GM21786 (cell line): ENCODE data around the gene ITGAD.

ENCODE experiments used
- ATAC-seq: cut with Tn5 transposase; IDR thresholded peaks from one replicate; pipeline ENCODE4 v1.9.1; 2021; ENCODE audit not compliant: unreplicated experiment

ITGAD gene

DNA sequence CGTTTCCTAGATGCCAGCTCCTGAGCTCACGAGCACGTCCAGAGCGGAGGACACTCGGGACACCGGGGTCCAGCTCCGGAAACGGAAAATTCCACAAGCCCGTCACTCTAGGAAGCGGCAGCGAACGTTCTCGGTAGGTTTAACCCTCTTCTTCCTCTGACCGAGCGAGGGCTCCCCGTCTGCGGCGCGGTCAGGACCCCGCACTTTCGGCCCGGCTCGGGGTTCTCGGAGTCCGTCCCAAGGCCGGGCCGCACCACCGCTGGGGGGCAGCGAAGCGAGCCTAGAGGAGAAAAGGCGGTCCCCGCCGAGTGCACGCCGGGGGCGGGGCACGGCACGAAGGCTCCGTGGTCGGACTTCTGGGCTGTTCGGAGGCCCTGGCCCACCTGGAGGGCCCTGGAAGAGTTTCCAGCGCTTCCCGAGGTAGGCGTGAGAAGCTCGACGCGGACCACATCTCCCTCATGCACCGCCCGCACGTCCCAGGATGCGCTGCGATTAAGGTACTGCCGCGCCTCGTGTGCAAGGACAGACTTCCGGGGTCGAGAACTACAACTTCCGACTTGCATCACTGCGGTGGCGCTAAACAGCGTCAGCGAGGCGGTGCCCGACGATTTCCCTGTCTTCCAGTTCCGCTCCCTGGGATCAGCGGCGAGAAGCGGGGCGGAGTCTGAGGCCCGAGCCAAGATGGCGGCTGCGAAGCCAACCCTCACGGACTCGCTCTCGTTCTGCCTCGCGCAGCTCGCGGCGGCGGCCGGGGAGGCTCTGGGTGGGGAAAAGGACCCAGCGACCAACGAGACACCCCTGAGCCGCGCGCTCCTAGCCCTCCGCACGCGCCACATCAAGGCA lies 65.9 kb downstream of the ITGAD start, which contains the start of gene ARMC5:
Gene ARMC5, plus strand, starts transcription at position 658 of the 843 bp plus-strand sequence. Its CDS starts 24 bp downstream, at position 682.
- ATAC-seq = peak; percentile 68

DNA sequence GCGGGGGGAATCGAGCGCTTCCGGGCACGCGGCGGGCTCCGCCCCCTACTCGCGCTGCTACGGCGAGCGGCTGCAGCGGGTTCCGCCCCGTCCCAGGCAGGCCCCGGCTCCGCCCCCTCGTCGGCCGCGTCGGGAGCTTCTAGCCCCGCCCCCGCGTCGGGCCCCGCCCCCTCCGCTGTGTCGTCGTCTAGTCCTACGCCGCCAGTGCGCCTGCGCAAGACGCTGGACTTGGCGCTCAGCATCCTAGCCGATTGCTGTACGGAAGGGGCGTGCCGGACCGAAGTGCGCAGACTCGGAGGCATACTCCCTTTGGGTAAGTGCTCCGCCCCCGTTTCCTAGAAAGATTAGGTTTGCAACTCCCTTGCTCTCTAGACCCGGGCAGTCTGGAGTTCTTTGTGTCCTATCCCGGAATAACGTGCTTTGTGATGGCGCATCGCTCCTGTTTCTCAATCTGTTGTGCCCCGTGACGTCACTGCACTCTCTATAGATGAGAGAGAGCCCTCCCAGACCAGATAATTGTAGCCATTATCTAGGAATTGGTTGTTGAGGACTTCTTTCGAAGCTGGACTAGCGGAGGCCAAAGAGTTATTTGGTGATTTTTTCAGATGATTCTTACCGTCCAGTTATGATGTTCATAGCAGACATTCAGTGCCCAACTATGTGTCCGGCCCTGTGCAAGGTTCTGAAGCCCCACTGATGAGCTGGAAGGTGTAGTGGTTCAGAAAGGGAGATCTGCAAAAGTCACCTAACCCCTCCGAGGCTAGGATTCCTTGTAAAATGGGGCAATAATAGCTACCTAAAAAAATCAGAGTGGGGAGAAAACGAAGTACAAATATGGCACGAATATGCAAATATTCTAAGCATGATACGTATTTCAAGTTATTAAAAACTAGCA lies 66.8 kb downstream of the ITGAD start:
- ATAC-seq = peak; percentile 59

DNA sequence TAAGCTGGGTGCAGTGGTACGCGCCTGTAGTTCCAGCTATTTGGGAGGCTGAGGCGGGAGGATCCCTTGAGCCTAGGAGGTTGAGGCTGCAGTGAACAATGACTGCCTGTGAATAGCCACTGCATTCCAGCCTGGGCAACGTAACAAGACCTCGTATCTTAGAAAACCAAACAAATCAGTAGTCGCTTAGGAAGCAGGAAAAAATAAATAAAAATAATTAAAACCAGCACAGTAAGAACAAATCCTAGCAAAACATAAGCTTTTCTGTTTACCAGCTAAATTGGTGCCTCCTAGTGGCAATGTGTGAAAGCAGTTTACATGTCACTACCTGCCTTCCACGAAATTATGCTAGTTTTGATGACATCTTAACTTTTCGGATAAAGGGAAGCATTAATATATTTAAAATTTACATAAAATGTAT lies 67.5 kb downstream of the ITGAD start:
- no peak for ATAC-seq

DNA sequence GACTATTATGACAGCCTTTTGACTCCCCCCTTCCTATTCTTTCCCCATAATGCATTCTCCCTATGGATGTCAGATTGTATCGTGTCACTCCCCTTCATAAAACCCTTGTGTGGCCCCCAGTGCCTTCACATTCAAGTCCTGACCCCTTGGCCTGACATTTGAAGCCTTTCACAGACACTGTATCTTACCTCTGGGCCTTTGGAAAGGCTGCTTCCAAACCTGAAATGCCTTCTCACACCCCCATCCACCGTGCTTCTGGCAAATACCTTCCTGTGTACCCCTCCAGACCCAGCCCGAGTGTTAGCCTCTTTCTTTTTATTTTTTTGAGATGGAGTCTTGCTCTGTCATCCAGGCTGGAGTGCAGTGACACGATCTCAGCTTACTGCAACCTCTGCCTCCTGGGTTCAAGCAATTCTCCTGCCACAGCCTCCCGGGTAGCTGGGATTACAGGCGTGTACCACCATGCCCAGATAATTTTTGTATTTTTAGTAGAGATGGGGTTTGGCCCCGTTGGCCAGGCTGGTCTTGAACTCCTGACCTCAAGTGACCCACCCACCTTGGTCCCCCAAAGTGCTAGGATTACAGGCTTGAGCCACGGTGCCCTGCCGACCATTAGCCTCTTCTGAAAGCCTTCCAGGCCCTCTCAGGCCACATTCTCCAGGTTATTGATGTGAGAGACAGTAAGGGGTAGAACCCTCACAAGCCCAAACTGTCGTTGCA lies 68.2 kb downstream of the ITGAD start:
- no peak for ATAC-seq

DNA sequence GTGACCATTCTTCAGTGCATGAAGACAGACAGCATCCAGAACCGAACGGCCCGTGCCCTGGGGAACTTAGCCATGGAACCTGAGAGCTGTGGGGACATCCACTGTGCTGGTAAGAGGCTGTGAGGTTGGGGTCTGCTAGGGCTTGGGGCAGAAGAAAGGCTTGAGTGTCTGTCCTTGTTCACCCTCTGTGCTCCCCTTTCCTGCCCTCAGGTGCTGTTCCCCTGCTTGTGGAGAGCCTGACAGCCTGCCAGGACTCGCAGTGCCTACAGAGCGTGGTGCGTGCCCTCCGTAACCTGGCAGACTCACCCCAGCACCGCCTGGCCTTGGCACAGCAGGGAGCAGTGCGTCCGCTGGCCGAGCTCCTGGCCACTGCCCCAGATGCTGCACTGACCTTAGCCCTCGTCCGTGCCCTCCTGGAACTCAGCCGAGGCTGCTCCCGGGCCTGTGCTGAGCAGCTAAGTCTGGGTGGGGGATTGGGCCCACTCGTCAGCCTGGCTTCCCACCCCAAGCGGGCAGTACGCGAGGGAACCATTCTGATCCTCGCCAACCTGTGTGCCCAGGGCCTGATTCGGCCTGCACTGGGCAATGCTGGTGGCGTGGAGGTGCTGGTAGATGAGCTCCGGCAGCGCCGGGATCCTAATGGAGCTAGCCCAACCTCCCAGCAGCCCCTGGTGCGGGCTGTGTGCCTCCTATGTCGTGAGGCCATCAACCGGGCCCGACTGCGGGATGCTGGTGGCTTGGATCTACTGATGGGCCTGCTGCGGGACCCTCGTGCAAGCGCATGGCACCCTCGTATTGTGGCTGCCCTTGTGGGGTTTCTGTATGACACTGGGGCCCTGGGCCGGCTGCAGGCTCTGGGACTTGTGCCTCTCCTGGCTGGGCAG lies 69.0 kb downstream of the ITGAD start:
- no peak for ATAC-seq

DNA sequence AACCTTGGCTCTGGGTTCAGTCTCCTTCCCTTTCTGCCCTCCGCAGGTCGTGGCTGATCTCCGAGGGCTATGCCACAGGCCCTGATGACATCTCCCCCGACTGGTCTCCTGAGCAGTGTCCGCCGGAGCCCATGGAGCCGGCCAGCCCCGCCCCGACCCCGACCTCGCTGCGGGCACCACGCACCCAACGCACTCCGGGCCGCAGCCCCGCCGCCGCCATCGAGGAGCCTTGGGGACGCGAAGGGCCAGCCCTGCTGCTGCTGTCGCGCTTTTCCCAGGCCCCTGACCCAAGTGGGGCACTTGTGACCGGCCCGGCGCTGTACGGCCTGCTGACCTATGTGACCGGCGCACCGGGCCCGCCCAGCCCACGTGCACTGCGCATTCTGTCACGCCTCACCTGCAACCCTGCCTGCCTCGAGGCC lies 71.2 kb downstream of the ITGAD start:
- ATAC-seq = no peak

DNA sequence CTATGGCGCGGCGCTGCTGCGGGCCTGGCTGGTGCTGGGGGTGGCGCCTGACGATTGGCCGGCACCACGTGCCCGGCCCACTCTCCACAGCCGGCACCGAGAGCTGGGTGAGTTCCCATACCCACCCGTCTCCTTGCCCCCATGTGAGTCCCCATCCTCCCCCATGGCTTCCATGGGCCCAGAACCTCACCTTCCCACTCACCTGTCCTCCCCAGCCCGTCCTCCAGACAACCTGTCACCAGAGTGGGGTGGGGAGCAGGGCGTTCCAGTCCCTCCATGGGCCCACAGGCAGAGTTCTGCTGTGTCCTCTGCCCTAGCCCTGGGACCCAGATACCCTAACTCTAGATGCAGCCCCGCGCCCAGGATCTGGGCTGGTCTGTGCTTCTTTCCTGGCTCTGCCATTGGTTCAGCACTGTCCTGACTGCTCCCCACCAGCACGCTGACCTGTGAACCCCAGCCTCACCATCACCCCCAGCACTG lies 71.7 kb downstream of the ITGAD start:
- no peak for ATAC-seq

DNA sequence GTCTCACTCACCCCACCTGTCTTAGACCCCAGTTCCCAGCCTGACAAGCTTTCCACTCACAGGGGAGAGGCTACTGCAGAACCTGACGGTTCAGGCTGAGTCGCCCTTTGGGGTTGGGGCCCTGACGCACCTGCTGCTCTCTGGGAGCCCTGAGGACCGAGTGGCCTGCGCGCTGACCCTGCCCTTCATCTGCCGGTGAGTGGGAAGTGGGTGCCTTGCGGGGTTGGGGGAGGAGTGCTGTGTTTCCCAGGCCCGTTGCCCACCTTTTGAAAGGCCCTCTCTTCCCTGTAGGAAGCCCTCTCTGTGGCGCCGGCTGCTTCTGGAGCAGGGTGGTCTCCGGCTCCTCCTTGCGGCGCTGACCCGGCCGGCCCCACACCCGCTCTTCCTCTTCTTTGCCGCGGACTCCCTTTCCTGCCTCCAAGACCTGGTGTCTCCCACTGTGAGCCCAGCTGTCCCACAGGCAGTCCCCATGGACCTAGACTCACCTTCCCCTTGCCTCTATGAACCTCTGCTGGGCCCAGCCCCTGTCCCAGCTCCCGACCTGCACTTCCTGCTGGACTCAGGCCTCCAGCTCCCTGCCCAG lies 72.7 kb downstream of the ITGAD start:
- ATAC-seq = no peak

DNA sequence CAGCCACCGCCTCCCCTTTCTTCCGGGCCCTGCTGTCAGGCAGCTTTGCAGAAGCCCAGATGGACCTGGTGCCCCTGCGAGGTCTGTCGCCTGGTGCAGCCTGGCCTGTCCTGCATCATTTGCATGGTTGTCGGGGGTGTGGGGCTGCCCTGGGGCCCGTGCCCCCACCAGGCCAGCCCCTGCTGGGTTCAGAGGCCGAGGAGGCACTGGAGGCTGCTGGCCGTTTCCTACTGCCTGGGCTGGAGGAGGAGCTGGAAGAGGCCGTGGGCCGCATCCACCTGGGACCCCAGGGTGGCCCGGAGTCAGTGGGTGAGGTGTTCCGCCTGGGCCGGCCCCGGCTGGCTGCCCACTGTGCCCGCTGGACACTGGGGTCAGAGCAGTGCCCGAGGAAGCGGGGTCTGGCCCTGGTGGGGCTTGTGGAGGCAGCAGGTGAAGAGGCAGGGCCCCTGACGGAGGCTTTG lies 73.3 kb downstream of the ITGAD start:
- no peak for ATAC-seq

DNA sequence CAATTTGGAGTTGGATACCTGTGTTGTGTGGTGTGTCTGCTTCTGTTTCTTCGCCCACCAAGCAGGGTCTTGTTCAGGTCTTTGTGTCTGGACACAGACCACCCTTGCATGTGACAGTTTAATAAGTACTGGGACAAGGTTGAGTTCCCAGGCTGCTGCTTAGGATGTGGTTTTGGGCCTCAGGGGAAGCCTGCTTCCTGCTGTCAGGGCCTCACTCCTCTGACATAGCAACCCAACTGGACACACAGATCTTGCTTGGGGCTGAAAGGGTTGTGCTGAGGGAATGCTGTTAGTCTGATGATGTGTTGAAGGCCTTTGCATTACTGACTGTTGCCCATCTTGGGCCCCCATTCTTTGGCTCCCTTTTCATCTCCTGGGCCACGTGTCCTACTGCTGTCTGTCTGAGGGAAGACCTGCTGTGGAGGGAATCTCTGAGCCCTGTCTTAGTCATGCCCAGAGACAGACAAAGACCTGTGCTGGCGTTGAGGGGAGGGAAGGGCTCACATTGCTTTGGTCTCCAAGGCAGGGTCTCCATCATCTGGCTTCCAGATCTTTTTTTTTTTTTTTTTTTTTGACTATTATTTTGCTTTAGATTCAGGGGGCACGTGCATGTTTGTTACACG lies 74.1 kb downstream of the ITGAD start:
- peak; percentile 77 for ATAC-seq

DNA sequence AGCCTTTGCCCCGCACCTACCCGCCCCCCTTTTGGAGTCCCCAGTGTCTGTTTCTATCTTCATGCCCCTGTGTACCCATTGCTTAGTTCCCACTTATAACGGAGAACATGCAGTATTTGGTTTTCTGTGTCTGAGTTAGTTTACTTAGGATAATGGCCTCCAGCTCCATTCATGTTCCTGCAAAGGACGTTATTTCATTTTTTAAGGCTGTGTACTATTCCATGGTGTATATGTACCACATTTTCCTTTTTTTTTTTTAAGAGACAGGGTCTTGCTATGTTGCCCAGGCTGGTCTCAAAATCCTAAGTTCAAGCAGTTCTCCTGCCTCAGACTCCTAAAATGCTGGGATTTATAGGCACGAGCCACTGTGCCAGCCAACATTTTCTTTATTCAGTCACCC lies 74.7 kb downstream of the ITGAD start:
- ATAC-seq = no peak

DNA sequence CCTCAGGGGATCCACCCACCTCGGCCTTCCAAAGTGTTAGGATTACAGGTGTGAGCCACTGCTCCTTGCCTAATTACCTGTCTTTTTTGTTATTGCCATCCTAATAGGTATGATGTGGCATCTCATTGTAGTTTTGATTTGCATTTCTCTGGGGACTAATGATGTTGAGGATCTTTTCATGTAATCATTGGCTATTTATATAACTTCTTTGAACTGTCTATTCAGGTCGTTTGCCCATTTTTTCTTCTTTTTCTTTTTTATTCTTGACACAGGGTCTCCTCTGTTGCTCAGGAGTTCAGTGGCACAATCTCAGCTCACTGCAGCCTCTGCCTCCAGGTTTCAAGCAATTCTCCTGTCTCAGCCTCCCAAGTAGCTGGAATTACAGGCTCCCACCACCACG lies 77.5 kb downstream of the ITGAD start:
- ATAC-seq = no peak

DNA sequence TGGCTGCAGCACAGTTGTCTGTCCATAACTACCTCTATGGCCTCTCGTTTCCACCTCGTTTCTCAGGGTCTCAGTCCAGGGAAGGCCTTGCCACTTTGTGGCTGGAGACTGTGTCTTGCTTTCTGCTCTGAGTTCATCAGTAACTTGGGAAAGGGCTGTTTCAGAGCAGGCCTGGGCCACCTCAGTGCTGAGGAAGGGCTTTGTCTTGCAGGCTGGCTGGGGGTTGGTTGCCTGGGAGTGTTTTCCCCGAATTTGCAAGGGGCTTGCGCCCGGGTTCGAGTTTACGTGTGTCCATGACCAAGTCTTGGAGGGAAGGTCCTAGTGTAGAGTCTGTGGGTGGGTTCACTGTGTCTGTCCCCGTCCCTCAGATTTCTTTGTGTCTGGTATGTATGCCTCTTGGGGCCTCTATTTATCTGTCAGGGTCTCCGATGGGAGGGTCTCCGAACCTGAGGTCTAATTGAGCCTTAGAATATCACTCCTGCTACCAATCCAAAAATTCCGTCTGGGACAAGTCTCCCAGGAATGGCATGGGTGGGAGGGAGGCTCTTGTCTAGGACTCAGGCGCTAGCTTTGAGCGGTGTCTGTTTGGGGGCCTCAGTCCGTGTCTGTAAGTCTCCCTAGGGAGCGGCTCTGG lies 78.2 kb downstream of the ITGAD start:
- ATAC-seq = no peak

DNA sequence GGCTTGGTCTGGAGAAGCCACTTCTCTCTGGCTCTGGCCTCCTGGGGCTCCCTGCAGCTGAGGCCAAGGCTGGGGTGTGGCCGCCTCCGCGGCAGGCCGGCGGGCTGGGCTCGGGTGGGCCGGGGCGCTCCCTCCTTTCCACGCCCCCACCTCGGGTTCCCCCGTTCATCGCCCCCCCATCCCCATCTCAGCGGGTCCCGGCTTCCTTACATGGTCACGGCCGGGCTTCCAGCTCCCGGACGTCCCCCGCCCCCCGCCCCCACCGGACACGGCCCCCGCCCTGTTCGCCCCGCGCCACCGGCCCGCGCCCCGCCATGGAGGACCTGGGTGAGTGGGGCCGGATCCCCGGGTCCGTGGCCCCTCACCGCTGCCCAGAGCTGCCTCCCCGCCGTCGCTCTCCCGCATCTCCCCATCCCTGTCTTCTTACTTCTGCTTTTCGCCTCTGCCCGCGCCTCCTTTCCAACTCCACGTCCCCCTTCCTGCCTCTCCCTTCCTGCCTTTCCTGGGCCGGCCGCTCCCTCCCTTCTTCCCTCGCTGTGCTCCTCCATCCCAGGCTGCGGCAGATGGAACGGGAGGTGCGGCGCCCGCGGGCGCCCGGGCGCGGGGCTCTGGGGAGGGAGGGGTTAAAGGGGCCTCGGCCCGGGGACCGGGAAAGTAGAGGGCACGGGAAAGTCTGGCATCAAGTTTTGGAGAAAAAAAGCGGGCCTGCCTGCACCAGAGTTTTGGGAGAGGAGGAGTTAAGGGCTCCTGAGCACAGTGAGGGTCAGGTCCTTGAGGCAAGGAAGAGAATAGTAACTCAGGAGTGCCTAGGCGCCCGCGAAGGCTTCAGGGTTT lies 79.0 kb downstream of the ITGAD start, which contains the start of gene TGFB1I1:
Gene TGFB1I1, plus strand, starts transcription at position 278 of the 834 bp plus-strand sequence. Its CDS starts 37 bp downstream, at position 315.
- no peak for ATAC-seq

DNA sequence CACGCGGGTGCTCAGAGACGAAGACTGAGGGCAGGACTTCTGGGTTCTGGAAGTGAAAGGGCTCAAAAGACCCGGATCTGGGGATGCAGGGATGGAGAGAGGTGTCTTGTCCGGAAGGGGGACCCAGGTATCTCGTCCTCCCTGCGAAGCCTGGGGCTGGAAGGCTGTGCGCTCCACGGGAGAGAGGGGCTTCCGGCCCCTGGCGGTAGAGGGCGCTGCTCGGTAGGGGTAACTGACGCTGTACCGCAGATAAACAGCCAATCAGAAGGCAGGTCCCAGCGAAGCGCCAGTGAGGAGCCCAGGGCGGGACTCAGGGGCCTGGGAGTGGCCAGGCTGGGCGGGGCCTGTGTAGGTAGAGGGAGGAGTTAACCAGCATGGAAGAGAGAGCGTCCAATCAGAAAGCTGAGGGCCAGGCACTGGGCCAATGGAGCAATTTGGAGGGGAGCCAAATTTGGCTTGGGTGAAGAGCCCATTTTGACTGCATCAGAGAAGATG lies 79.6 kb downstream of the ITGAD start:
- ATAC-seq = no peak

DNA sequence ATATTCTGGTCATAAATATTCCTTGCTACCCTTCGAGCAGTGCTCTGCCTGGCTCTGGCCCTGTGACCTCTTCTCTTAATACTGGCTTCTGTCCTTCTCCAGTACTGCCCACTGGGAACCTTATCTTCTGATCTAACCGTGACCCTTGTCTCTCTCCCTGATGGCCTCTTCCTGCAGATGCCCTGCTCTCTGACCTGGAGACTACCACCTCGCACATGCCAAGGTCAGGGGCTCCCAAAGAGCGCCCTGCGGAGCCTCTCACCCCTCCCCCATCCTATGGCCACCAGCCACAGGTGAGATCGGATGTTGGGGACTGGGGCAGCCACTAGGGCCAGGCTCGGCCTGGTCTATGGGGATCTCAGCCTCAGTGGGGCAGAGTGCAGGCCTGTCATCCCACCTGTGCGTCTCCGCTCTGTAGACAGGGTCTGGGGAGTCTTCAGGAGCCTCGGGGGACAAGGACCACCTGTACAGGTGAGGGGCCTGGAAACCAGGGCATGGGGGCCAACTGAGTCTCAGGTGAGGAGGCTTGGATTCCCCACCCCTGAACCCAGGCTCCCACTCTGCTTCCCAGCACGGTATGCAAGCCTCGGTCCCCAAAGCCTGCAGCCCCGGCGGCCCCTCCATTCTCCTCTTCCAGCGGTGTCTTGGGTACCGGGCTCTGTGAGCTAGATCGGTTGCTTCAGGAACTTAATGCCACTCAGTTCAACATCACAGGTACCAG lies 80.3 kb downstream of the ITGAD start:
- no peak for ATAC-seq
